HG03175 (cell line): ENCODE measurements around the gene CAMK1D.

Experiments
- ATAC-seq: cut with Tn5 transposase; IDR thresholded peaks from one replicate; pipeline ENCODE4 v1.9.1; 2021; ENCODE audit warnings: mild to moderate bottlenecking, moderate library complexity; ENCODE audit not compliant: unreplicated experiment

The CAMK1D gene

DNA sequence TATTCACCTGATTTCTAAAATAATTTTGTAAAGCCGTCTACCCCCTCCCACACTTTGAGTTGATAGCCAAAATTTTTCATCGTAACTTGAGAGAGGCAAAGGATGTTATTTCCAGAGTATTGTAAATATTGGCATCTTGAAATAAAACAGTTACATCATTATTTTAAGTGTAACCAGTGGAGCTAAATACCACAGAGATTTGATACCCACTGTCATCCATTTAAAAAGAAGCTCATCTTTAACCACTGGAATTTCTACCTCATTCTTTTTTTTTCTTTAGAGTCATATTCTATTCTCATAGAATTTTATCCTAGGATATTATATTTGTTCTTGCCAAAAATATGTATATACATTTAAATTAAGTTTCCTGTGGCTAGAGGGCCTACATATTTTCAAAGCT lies 48.6 kb downstream of the CAMK1D start:
- no peak for ATAC-seq

DNA sequence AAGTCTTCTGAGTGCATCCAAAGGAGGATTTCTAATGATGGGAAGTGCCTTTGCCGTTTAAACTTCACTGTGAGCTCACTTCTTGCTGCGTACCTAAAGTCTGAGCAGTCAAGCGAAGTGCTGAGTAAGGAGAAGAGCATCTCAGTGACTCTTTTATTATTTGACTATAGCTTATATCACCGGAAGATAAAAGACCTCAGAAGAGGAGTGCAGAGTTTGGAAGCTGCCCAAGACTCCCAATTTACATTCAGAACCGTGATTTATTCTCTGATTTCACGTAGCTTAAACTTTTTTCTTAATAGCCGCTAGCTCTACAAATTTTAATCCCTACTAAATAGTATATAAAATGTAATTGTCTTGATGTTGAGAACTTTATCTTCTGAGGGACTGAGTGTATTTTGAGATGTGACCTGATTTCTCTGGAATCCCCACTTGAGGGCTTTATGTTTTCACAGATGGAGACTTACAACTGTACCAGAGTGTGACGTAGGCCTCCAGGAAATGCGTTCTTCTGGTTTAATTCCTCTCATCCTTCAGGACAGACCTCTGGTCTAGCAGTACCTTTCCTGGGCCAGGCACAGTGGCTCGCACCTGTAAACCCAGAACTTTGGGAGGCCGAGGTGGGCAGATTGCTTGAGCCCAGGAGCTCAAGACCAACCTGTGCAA lies 51.1 kb downstream of the CAMK1D start:
- no peak for ATAC-seq

DNA sequence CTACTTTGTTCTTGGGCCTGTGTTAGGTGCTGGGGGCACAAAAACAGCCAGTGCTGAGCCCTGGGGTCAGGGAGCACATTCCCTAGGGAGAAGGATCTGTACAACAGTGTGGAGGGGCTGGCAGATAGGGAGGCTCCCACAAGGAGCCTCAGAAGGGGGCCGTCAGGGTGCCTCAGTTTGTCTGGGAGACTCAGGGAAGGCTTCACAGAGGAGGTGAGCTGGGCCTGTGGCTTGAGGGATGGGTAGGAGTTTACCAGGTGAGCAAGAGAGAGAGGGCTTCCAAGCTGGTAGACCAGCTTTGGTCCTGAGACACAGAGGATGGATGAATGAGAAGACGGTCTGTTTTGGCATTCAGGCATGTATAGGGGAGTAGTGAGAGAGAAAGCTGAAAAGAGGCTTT lies 52.1 kb downstream of the CAMK1D start:
- ATAC-seq = no peak

DNA sequence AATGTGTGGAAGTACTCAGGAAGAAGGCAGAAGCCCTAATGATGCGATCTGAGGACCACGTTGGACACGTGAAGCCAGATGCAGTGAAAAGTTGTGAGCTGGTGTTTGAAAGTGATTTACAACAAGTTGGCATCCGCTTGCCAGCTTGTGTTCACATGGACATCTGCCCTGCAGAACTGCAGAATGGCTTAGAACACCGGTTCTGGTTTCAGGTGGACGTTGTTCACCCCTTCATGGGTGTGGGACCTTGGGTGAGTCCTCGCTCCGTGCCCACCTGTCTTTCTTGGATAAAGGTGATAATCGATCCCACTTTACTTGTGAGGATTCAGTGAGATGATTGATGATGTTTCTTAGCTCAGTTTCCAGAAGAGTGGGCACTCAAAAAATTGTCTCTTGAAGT lies 53.8 kb downstream of the CAMK1D start:
- ATAC-seq = no peak

DNA sequence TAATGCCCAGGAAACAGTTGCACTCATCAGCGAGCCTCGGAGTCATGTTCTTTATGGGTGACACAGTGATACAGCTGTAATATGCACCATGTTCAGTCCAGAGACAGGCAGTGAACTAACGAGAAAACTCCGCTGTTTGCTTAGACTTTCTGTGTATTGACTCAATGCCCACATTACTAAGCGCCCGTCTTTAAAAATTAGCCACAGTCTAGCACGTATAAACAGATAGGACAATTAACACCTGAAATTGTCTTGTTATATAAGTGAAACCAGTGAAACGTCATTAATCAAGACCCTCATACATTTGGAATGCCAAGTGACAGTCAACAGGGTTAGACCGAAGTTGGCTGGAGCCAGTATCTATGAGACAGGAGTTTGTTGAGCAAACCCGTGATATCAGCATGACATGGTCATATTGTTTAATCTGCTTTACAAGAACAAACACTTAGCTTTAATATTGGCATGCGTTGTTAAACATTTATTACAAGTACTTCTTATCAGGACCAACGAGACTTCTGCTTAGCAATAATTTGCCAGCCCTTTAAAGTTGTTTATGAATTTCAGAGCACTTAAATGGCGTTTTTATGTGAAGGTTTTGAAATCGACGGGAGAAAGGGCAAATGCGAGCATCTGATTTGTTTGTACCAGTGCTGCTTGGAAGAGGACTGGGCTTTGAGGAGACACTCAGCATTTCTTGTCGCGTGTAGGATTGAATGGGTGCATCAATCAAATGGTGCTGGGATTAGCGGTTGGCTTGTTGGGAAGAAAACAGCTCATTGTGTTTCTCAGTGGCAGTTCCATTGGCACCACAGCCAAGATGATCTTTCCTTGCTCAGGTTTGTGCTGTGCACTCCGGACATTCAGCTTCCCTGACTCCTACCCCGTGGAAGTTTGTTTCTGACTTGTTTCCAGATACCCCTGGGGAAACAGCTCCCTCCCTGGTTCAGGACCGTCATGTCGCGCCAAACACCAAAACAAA lies 56.3 kb downstream of the CAMK1D start:
- ATAC-seq = no peak

DNA sequence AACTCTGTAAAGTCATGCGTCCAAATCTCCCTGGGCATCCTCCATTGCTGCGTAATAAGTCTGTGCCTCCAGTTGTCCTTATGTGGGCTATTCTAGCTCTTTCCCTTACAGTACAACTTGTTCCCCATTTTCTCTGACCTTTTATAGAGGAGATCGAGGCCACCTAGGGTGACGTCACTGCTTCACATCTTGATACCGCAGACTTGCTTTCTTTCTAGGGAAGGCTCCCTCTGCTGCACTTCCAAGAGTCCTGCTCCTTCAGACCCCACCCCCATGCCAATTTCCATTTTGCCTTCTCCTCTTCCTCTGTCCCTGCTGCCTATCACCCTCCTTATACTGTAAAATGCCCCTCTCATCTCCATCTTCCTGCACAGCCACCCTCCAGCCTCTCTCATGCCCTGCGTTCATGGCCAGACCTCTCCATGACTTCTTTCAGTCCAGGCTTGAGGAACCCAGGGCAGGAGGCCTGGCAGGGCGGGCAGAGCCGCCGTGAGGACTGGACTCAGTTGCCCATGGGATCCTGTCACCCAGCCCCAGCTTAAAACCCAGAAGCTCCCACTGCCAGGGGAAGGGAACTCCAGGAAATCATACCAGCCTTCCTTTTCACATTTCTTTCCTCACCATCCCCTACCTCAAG lies 57.5 kb downstream of the CAMK1D start:
- ATAC-seq = no peak

DNA sequence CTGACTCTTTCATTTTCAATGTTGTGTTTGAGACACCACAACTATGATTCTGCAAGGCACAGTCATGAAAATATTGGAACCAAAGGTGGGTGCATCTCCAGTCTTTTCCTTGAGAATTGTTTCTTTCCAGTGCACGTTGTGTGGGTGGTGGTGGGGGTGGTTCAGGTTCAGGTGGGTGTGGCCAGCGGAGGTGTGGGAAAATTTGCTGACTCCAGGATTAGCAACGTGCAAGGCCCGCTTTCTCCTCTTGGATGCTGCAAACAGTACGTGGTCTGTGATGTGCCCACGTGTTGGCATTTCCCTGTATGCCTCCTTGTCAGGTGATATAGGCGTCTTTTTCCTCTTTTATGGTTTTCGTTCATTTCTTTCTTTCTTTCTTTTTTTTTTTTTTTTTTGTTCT lies 59.1 kb downstream of the CAMK1D start:
- no peak for ATAC-seq

DNA sequence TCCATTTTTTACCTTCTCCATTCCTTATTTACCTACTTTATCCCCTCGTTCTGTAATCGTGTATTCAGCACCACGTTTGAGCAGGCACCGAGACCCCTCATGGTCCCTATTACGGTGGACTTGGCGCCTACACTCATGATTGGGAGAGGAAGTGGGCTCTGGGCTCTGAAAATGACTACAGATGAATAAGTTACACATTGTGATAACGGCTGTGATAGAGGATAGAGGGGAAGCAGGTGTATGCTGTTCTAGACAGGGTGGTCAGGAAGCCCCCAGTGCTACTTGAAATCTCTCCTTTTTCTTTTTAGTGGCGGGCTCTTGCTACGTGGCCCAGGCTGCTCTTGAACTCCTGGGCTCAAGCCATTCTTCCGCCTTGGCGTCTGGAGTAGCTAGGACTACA lies 59.8 kb downstream of the CAMK1D start:
- no peak for ATAC-seq

DNA sequence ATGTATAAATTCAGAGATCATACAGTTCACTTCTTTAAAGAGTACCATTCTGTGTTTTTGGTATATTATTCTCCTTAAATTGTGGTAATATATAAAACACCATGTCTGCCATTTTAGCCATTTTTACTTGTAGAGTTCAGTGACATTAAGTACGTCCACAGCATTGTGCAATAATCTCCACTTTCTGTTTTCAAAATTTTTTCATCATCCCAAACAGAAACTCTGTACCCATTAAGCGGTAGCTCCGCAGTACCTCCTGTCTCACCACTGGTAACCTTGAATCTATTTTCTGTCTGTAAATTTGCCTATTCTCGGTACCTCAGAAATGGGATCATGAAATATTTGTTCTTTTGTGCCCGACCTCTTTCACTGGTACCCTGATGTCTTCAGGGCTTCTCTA lies 60.3 kb downstream of the CAMK1D start:
- ATAC-seq = no peak

DNA sequence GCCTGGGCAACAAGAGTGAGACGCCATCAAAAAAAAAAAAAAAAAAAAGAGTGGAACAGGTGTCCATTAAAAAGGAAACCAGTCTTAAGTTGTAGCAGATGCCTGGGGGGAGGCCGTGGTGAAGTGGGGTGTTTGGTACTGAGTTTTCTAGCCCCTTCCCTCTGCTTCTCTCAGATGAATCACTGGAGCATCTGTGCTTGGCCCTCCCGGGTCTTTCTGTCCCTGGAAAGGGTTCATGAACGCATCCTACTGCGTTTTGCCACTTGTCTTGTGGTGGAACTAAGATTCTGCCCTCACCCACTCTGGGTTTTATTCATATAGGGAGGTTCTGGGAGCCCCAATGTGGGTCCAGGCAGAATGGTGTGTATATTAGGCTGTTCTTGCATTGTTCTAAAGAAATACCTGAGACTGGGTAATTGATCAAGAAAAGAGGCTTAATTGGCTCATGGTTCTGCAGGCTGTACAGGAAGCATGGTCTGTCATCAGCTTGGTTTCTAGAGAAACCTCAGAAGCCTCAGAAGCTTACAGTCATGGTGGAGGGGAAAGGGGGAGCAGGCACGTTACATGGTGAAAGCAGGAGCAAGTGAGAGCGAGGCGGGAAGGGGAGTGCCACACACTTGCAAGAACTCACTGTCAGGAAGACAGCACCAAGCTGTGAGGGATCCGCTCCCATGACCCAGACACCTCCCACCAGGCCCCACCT lies 63.5 kb downstream of the CAMK1D start:
- ATAC-seq = no peak

DNA sequence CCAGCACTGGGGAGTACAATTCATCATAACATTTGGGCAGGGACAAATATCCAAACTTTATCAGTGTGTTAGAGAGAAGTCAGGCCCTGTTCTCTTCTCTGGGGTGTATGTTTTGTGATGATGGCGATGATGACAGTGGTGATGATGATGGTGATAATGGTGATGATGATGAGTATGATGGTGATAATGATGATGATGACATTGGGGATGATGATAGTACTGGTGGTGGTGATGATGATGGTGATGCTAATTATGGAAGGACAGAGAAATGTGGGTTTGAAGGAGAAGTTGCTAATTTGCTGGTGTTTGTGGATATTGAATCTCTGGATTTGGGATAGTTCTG lies 64.0 kb downstream of the CAMK1D start:
- ATAC-seq = no peak

DNA sequence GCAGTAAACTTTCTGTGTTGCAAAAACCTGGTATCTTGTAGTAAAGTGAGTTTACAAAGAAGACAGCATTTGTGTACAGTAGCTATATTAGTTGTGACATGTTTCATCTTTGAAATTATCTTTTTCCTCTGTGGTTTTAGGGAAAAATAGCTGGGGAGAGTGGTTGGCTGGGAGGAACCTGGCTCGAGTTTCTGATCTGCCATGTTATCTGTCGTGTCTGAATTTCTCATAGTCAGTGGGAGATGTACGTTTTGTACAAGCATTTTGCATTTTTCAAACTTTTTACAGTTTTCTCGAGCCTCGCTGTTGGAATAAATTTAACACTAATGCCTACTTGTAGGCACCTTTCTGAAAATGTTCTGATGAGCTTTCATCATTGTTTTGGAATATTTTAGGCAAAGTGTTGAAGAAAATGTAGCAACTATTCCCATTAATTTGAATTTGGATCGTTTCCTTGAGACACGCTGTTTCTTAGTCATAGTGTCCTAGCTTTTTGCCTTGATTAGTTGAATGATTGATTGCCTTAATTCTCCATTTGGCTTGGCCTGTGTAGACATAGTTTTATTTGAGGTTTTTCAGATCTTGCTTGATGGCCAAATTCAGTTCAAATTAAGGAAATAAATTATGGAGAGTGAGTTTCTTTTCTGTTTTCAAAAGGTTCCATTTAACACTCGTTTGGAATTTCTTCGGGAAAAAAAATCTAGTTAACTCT lies 65.1 kb downstream of the CAMK1D start:
- ATAC-seq = no peak

DNA sequence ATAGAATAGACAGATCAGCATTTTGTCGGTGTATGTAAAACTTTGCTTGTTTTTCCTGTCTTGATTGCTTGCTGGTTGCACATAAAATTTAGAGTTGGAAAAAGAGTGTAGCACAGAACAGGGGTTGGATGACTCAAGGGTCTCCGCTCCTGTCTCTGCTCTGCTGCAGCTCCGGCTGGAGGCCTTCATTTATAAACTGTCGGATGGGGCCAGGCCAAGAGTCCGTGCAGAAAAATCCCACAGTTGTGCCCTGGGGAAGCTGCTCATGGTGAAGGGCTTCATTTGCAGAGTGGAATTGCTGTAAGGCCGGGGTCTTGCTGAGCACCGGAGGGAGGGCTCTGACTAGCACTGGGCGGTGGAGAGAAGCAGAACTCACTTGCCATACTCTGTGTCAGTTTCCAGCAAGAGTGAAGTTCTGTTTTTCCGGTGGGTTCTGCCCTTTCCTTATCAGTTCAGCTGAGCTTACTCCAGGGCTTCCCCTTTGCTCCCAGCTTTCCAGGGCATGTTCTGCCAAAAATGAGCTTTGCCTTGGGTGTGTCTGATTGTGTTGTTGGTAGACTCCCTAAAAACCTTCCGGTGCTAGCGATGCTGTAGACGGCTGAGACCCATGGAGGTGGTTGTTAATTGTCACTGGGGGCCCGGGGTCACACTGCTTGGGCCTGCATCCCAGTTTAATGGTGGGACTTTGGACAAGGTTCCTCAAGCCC lies 67.2 kb downstream of the CAMK1D start:
- no peak for ATAC-seq

DNA sequence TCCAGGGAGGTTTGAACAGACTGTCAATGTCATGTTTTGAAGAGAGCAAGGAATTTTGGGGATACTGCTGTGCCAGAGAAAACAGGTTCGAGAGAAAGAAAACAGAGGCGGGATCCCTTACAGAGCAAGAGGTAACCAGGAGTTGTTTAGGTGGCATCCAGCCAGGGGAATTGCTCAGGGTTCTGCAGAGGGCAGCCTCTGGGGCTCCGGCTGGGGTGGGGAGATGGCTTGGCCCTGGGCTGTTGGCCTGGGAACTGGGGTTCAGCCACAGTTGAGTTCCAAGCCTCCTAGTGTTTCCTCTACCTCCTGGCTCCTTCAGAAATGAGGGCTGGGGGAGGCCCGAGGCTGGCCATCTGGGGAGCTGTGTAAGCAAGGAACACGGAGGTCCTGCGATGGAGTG lies 68.0 kb downstream of the CAMK1D start:
- no peak for ATAC-seq

DNA sequence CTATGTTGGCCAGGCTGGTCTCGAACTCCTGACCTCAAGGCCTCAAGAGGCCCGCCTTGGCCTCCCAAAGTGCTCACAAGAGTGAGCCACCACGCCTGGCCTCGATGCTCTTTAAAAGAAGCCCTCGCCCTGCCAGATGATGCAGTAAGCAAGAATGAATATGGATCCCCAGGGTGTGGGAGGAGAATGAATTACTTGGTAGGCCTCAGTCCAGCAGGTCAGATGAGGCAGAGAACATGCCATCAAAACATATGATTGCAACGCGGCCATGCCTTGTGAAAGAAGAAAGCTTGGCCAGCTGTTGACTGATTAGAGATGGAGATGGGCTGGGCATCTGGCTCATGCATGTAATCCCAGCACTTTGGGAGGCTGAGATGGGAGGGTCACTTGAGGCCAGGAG lies 68.7 kb downstream of the CAMK1D start:
- ATAC-seq = no peak

DNA sequence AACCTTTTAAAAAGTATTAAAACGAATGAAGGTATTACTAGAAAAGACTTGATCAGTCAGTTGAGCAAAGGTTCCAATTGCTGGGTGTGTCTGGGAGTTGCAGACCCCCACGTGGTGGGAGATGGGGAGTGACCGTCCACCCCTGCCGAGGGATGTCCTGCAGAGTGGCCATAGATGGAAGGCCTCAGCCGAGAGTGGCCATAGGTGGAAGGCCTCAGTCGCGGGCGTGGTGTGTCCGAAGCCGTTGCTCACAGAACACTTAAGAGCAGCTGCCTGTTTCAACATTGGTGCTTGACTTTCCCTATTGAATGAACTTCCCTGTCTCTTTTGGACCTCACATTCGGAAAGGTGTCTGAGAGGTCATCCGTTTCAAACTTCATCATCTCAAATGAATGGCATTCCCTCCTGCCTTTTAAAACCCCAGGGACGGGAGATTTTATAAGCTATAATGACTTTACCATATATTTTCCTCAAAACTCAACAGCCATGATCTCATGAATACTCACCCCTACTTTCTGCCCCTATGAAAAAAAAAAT lies 69.4 kb downstream of the CAMK1D start:
- ATAC-seq = no peak

DNA sequence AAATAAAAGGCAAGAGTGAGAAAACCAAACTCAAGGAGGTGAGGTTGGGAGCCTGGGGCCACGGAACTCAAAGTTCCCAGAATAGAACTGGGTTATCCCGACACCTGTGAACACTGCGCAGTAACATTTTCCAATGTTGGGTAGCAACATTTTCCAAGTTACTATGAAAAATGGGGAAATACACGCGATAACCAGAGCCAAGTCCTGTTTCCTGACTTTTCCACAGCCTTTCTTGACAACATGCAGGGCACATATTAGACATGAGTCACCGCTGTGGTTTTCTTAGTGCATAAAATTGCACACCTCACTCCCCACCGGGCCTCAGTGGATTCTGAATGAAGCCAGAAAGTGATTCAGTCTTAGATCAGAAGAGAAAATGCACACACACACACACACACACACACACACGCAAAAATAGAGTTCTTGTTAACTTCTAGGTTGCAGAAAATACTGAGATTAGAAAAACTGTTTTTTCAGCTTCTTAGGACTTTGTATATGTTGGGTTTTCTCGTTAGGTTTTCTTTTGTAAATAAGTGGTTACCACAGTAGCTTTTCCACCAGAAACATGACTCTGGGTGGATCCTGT lies 70.0 kb downstream of the CAMK1D start:
- no peak for ATAC-seq

DNA sequence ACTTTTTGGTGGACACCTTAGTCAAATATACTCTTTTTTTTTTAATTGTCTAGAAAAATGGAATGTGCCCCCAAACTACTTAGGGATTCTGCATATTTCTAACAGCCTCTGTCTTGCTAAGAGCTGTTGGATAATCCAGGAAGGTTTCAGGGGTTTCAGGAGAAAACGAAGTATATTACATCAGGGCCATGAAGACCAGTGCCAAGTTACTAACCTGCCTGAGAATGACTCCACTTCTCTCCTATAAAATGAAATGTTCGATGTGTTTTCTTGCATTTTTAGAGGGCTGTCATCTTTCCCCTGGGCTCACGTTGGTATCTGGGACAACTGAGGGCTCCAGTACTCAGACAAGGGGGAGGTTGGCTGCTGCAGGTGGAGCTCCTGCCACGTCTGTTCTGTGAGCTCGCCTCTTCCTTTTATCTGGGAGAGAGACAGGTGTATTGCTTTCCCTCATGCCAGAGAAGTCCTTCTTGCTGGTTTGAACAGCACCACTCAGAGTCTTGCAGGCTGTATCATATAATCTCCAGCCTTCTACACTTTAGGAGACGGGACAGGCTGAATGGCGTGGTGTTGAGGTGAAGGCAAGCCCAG lies 71.3 kb downstream of the CAMK1D start:
- no peak for ATAC-seq

DNA sequence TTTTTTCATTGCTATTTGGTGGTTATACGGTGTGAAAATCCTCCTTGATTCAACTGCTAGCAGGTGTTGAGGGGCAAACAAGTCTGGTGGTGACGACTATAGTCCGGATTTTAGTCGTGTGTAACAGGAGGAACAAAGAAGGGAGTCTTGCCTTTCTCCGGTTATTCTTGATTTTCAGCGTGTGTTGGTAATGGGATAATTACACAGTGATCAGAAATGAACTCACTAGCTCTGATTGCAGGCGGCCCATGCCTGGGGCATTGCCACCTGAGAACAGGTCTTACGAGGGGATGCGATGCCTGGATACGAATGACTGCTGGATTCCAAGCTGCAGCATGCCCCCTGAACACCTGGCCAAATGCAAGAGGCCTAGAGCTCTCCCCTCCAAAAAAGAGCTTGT lies 72.8 kb downstream of the CAMK1D start:
- ATAC-seq = no peak
